ENCODE measurements around the gene PKIG. TPM values are rescaled to one million over a fixed set of nuclear protein-coding genes. Genes with fewer than 3 reads are reported as not detected.

Gene PKIG
- total RNA-seq, 2 experiments from 2014 or later: 31.7 to 46.9 TPM

GRCh38 chr20:44540834-44541233 is 41.5 kb upstream of the PKIG start:
- Histone ChIP-seq H4K20me1 (ENCODE audit: insufficient read depth, low read length) (no peaks in the 10 kb centered on the region), H2AFZ (ENCODE audit: low read length) (no peak overlapping the region), H3K4me2 (ENCODE audit: low read length) (no peak overlapping the region), H3K27ac (ENCODE audit: low read depth, low read length, poor library complexity, severe bottlenecking) (no peak overlapping the region), H3K4me3 (ENCODE audit: low read depth, low read length, poor library complexity, severe bottlenecking) (no peak overlapping the region), H3K36me3 (ENCODE audit: insufficient read depth, low read length) (no peaks in the 10 kb centered on the region), H3K79me2 (ENCODE audit: insufficient read depth, low read depth, low read length) (no peaks in the 10 kb centered on the region), H3K9me2 (ENCODE audit: insufficient read depth, low read length) (no peaks in the 10 kb centered on the region), H3K9me3 (ENCODE audit: low read length) (no peaks in the 10 kb centered on the region), H3K4me1 (ENCODE audit: insufficient read depth, low read length, poor library complexity, severe bottlenecking) (no peaks in the 10 kb centered on the region)
- no peak for DNase-seq (ENCODE audit: low spot score)
- CTCF ChIA-PET (ENCODE audit: unreplicated experiment): no interaction called here
- no peak for TF ChIP-seq CTCF (conservative IDR thresholded peaks at IDR 0.05; ENCODE audit: low read length)
- no peak for TF ChIP-seq EZH2phosphoT487 (IDR thresholded peaks at IDR 0.05; ENCODE audit: borderline replicate concordance, low read depth, low read length)
- no TSS peak for BruUV-seq (replicated peaks)
- POLR2A ChIA-PET: no interaction called here
- intact Hi-C loops (cut with micrococcal nuclease; ENCODE audit: unreplicated experiment): no loop called here

GRCh38 chr20:44541992-44542391 is 40.4 kb upstream of the PKIG start:
- no TSS peak for BruUV-seq (replicated peaks)
- H3K79me2 ChIP-seq (ENCODE audit: insufficient read depth, low read depth, low read length): no peaks in the 10 kb centered on the region
- no peaks in the 10 kb centered on the region for H4K20me1 ChIP-seq (ENCODE audit: insufficient read depth, low read length)
- ChIA-PET CTCF (ENCODE audit: unreplicated experiment) (interaction anchor here (0.5 kb wide), 1 partner anchor 69 kb away, joined by 4 read pairs; no protein-coding TSS in a partner anchor), POLR2A (interaction anchor here (0.8 to 1.5 kb wide), 3 partner anchors 12 to 52 kb away, joined by 3 read pairs; no protein-coding TSS in a partner anchor)
- no peaks in the 10 kb centered on the region for H3K4me1 ChIP-seq (ENCODE audit: insufficient read depth, low read length, poor library complexity, severe bottlenecking)
- H3K4me2 ChIP-seq (ENCODE audit: low read length): no peak overlapping the region
- H3K9me3 ChIP-seq (ENCODE audit: low read length): no peaks in the 10 kb centered on the region
- H3K27ac ChIP-seq (ENCODE audit: low read depth, low read length, poor library complexity, severe bottlenecking): no peak overlapping the region
- TF ChIP-seq EZH2phosphoT487 (IDR thresholded peaks at IDR 0.05; ENCODE audit: borderline replicate concordance, low read depth, low read length) (no peak), CTCF (conservative IDR thresholded peaks at IDR 0.05; ENCODE audit: low read length) (no peak)
- no peak for DNase-seq (ENCODE audit: low spot score)
- H3K36me3 ChIP-seq (ENCODE audit: insufficient read depth, low read length): no peaks in the 10 kb centered on the region
- H3K9me2 ChIP-seq (ENCODE audit: insufficient read depth, low read length): no peaks in the 10 kb centered on the region
- intact Hi-C loops (cut with micrococcal nuclease; ENCODE audit: unreplicated experiment): no loop called here
- H3K4me3 ChIP-seq (ENCODE audit: low read depth, low read length, poor library complexity, severe bottlenecking): no peak overlapping the region
- H2AFZ ChIP-seq (ENCODE audit: low read length): no peak overlapping the region

- H3K27ac ChIP-seq (ENCODE audit: low read depth, low read length, poor library complexity, severe bottlenecking): no peak overlapping the region
- no peaks in the 10 kb centered on the region for H3K36me3 ChIP-seq (ENCODE audit: insufficient read depth, low read length)
- H3K4me1 ChIP-seq (ENCODE audit: insufficient read depth, low read length, poor library complexity, severe bottlenecking): no peaks in the 10 kb centered on the region
- ChIA-PET CTCF (ENCODE audit: unreplicated experiment) (no interaction called here), POLR2A (interaction anchor here (0.8 to 1.5 kb wide), 2 partner anchors 44 to 51 kb away, joined by 3 read pairs; no protein-coding TSS in a partner anchor)
- no peaks in the 10 kb centered on the region for H3K9me2 ChIP-seq (ENCODE audit: insufficient read depth, low read length)
- no peak overlapping the region for H3K4me3 ChIP-seq (ENCODE audit: low read depth, low read length, poor library complexity, severe bottlenecking)
- DNase-seq (ENCODE audit: low spot score): no peak
- no peak overlapping the region for H3K4me2 ChIP-seq (ENCODE audit: low read length)
- H3K9me3 ChIP-seq (ENCODE audit: low read length): no peaks in the 10 kb centered on the region
- H2AFZ ChIP-seq (ENCODE audit: low read length): no peak overlapping the region
- TF ChIP-seq CTCF (conservative IDR thresholded peaks at IDR 0.05; ENCODE audit: low read length) (no peak), EZH2phosphoT487 (IDR thresholded peaks at IDR 0.05; ENCODE audit: borderline replicate concordance, low read depth, low read length) (no peak)
- no peaks in the 10 kb centered on the region for H3K79me2 ChIP-seq (ENCODE audit: insufficient read depth, low read depth, low read length)
- intact Hi-C loops (cut with micrococcal nuclease; ENCODE audit: unreplicated experiment): no loop called here
- no TSS peak for BruUV-seq (replicated peaks)
- no peaks in the 10 kb centered on the region for H4K20me1 ChIP-seq (ENCODE audit: insufficient read depth, low read length)
These were observed 39.5 kb upstream of the PKIG start for GRCh38 chr20:44542890-44543289.

Measured in OCI-LY7 (cell line).